Thyroid gland (tissue), 4 donors: ENCODE measurements around the gene FN3K. TPM values are rescaled to one million over a fixed set of nuclear protein-coding genes. Genes with fewer than 3 reads are reported as not detected.

Experiments
- DNase-seq, 2 donors: peaks; one replicate each; pipeline ENCODE4 v3.0.0-alpha.2; 2019
- H3K27ac ChIP-seq, 3 donors: fragments of 200-600 bp; sonication (generic); 1 replicate in 2 of 3; 2 replicates in 1 of 3; pipeline ENCODE4 v1.5.1; 2016 to 2019; ENCODE audit warnings: mild to moderate bottlenecking in 1 of 3, moderate library complexity in 1 of 3
- H3K27me3 ChIP-seq: fragments of 200-600 bp; sonication (generic); one replicate; pipeline ENCODE4 v1.5.1; 2019
- H3K36me3 ChIP-seq, 2 donors: fragments of 200-600 bp; sonication (generic); one replicate each; pipeline ENCODE4 v1.5.1; 2016 to 2019
- H3K4me1 ChIP-seq, 2 donors: fragments of 200-600 bp; sonication (generic); one replicate each; pipeline ENCODE4 v1.5.1; 2017 to 2019
- H3K4me3 ChIP-seq, 3 donors: fragments of 200-600 bp; sonication (generic); replicated peaks in 1 of 3; 1 replicate in 2 of 3; 2 replicates in 1 of 3; pipeline ENCODE4 v1.5.1; 2016; ENCODE audit warnings: mild to moderate bottlenecking in 1 of 3
- H3K9me3 ChIP-seq: fragments of 200-600 bp; sonication (generic); one replicate; pipeline ENCODE4 v1.5.1; 2017
- CTCF ChIP-seq, 6 experiments: fragments of 200-600 bp in 3 of 6; fragments of 450-650 bp in 3 of 6; sonication (generic) in 3 of 6; IDR thresholded peaks; one replicate each; pipeline ENCODE4 v1.5.1; 2016 to 2019; ENCODE audit warnings: antibody characterized with exemption in 6 of 6, mild to moderate bottlenecking in 2 of 6, inconsistent platforms in 1 of 6, moderate library complexity in 1 of 6
- POLR2A ChIP-seq, 2 donors: fragments of 450-650 bp; IDR thresholded peaks; one replicate each; pipeline ENCODE4 v1.6.1; 2017; ENCODE audit warnings: antibody characterized with exemption in 2 of 2, mild to moderate bottlenecking in 2 of 2, moderate library complexity in 1 of 2
- WGBS, 2 donors: methylation state at CpG; one replicate each; pipeline ENCODE4 v1.1.5; 2017; 5-methylcytosine and 5-hydroxymethylcytosine counted together
- intact Hi-C: fragments of 100-400 bp; cut with DNase I; formaldehyde crosslinking; loops from one replicate; pipeline ENCODE4 v1.15.1; 2023
- total RNA-seq, 4 donors: library from RNA; depleted of rRNA; stranded (reverse); fragments of >200 nt; gene quantifications; one replicate each; pipeline ENCODE4 v1.2.3, GENCODE V29; 2016

The FN3K gene
- total RNA-seq, 4 donors from 2014 or later: 7.2 to 13.3 (median 12.0) TPM

GRCh38 chr17:82709676-82710498 is 25.5 kb upstream of the FN3K start:
- no peaks in the 10 kb centered on the region for H3K36me3 ChIP-seq
- TF ChIP-seq POLR2A (IDR thresholded peaks at IDR 0.05) (no peak), CTCF (IDR thresholded peaks at IDR 0.05) (no peak)
- no peak overlapping the region for H3K27ac ChIP-seq
- H3K9me3 ChIP-seq: no peaks in the 10 kb centered on the region
- H3K27me3 ChIP-seq: no peaks in the 10 kb centered on the region
- H3K4me3 ChIP-seq: no peak overlapping the region
- H3K4me1 ChIP-seq: no peaks in the 10 kb centered on the region
- intact Hi-C loops: no loop called here
- no peak for DNase-seq
- 77 to 82% methylated on average over 14 to 20 of the region's 25 CpGs for WGBS, 2 donors

GRCh38 chr17:82710499-82711232 is 24.7 kb upstream of the FN3K start:
- no peak overlapping the region for H3K27ac ChIP-seq
- no peaks in the 10 kb centered on the region for H3K27me3 ChIP-seq
- H3K36me3 ChIP-seq: no peaks in the 10 kb centered on the region
- H3K9me3 ChIP-seq: no peaks in the 10 kb centered on the region
- intact Hi-C loops: no loop called here
- no peak for TF ChIP-seq POLR2A (IDR thresholded peaks at IDR 0.05)
- TF ChIP-seq CTCF (IDR thresholded peaks at IDR 0.05): no peak
- 77% methylated on average over 20 to 27 of the region's 29 CpGs for WGBS, 2 donors
- no peak for DNase-seq
- H3K4me1 ChIP-seq: peaks cover 0 to under 1% of the 10 kb centered on the region in 2 donors
- no peak overlapping the region for H3K4me3 ChIP-seq

DNA sequence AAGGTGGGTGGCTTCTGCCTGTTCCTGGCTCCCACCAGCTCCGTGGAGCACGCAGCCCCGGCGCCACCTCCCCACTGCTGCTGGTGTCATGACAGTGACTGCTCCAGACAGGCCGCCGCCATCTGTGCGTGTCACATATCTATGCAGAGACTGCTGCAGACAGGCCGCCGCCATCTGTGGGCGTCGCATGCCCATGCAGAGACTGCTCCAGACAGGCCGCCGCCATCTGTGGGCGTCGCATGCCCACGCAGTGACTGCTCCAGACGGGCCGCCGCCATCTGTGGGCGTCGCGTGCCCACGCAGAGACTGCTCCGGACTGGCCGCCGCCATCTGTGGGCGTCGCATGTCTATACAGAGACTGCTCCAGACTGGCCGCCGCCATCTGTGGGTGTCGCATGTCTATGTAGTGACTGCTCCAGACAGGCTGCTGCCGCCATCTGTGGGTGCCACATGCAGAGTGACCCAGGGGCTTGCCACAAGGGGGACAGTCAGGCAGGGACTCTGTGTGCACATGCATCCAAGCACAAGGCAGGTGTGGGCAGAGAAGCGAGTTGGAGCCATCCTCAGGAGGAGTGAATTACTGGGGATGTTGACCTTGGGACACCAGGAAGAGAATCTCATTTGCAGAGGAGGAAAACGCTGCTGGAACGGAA is 22.2 kb upstream of the FN3K start:
- H3K36me3 ChIP-seq: no peaks in the 10 kb centered on the region
- DNase-seq: no peak
- intact Hi-C loops: no loop called here
- no peak overlapping the region for H3K27ac ChIP-seq
- H3K4me3 ChIP-seq: no peak overlapping the region
- TF ChIP-seq POLR2A (IDR thresholded peaks at IDR 0.05) (no peak), CTCF (IDR thresholded peaks at IDR 0.05) (no peak)
- no peaks in the 10 kb centered on the region for H3K9me3 ChIP-seq
- 80 to 91% methylated on average over 10 to 35 of the region's 35 CpGs for whole genome bisulfite sequencing, 2 donors
- peaks cover 14 to 16% of the 10 kb centered on the region in 2 donors for H3K4me1 ChIP-seq
- no peaks in the 10 kb centered on the region for H3K27me3 ChIP-seq

DNA sequence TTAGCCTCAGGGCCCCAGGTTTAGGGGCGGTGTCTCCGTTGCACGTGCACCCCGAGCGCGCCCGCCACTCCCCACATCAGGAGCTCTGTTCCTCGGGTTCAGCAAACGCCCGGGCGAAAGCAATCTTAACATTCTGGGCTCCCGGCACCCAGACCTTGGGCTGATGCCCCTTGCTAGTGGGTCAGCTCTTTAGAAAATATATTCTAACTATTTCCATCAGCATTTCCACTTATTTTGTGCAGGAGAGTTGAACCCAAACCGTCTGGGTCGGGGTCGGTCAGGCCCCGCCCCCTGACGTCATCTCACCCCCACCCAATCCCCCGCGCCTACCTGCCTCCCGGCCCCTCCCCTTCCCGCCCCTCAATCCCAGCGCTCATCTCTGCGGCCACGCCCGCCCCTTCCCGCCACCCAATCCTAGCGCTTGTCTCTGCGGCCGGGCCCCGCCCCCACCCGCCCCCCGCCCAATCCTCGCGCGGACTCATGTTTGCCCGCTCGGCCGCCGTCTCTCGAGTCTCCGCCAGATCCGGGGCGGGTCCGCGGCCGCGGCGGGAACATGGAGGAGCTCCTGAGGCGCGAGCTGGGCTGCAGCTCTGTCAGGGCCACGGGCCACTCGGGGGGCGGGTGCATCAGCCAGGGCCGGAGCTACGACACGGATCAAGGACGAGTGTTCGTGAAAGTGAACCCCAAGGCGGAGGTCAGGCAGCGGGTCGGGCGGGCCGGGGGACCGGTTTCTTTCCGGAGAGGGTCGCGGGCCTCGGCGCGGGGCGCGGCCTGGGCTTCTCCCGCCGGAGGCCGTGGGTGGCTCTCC is 19.0 kb upstream of the FN3K start, which contains the start of gene FN3KRP:
Gene FN3KRP, plus strand, starts transcription at position 504 of the 808 bp plus-strand sequence. Its CDS starts 50 bp downstream, at position 554.
- peaks cover 0 to 7% of the 10 kb centered on the region in 2 donors for H3K36me3 ChIP-seq
- peak within 1 kb of the TSS in 1 of 3 donors; percentile 27 for H3K27ac ChIP-seq
- DNase-seq: peak; percentile 97
- 0% methylated on average over 24 to 25 of the region's 75 CpGs for WGBS, 2 donors
- peak within 1 kb of the TSS; percentile 75 to 93 (median 88) for H3K4me3 ChIP-seq
- no peaks in the 10 kb centered on the region for H3K27me3 ChIP-seq
- intact Hi-C loops: loop anchor here (2.0 to 5.0 kb wide), 3 partner anchors 18 to 69 kb away; partner anchors contain the start of genes RAB40B, TBCD and WDR45B
- TF ChIP-seq CTCF (IDR thresholded peaks at IDR 0.05) (no peak), POLR2A (IDR thresholded peaks at IDR 0.05) (peak in 1 of 2 donors; percentile 50)
- H3K4me1 ChIP-seq: peaks cover 14 to 17% of the 10 kb centered on the region in 2 donors
- no peaks in the 10 kb centered on the region for H3K9me3 ChIP-seq
